GM18526 (cell line): ENCODE results near the gene BLTP3B.

Experiments
- POLR2A ChIP-seq: IDR thresholded peaks from 3 replicates; pipeline ENCODE4 v1.6.1; 2011; ENCODE audit not compliant: insufficient read length; ENCODE audit errors: extremely low read depth

Gene BLTP3B

DNA sequence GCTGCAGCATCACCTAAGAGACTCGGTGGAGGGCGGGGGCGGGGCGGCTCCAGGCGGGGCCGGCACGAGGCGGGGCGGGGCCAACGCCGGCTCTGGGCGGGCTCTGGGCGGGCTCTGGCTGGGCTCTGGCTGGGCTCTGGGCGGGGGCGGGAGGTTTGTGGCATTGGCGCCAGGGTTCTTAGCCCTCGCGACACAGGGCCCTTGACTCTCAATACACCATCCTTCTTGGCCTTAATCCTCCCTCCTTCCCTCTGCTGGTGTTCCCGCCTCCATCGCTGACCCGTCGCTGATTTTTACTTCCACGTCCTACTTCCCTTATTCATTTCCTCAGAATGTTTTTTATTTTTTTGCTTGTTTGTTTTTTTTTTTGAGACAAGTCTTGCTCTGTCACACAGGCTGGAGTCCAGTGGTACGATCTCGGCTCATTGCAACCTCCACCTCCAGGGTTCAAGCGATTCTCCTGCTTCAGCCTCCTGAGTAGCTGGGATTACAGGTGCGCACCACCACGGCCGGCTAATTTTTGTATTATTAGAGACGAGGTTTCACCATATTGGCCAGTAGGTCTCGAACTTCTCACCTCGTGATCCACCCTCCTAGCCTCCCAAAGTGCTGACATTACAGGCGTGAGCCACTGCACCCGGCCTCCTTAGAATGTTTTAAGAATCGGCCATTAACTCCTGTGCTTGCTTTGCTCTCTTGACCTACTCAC, at the start of gene BLTP3B:
Gene BLTP3B (minus strand): TSS at position 24 of the 709 bp plus-strand sequence. CDS start 239 bp downstream, outside the sequence.
- TF ChIP-seq POLR2A = no peak

DNA sequence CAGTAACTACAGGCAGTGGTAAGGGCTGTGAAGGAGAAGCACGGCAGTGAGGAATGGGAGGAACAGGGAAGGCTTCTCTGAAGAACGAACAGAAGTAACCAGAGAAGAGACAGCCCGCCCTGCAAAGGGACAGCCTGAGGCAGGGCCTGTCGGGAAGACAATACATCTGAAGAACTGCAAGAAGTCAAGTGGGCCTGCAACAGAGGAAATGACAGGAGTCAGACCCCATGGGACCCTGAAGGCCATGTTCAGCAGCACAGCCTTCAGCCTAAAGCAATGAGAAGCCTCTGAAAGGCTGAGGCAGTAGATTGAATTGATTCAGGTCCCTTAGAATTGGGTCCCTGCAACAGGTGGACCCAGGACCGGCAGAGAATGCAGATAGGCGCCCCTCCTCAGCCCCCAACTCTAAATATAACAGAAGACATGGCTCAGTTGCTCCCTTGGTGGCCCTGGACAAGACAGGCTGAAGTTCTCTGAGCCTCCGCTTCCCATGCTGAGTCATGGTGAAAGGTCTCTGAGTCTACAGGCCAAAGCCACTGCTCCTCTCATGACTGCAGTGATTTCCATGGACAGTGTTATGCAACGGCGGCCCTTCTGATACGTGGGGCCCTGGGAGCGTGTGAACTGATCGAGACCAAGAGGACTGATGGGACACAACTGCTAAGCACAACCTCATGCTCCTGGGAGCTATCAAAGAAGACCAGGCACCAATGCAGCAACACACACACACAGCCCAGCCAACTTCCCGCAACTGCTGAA, 47.1 kb upstream of the BLTP3B start:
- TF ChIP-seq POLR2A = no peak

GRCh38 chr12:100187857-100188519, 45.3 kb upstream of the BLTP3B start:
- TF ChIP-seq POLR2A = no peak

DNA sequence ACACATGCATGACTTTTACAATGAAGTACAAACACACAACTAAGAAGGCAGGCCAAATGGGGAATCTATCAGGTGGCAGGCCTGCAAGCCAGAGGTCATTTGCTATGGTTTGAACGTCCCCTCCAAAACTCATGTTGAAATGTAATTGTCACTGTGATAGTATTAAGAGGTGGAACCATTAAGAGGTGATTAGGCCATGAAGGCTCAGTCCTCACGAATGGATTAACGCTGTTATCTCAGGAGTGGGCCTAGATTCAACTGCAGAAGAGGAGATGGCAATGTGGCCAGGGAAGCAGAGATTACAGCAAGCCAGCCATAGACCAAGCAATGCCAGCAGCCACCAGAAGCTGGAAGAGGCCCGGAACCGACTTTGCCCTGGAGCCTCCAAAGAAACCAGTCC, 44.4 kb upstream of the BLTP3B start:
- no peak for TF ChIP-seq POLR2A

DNA sequence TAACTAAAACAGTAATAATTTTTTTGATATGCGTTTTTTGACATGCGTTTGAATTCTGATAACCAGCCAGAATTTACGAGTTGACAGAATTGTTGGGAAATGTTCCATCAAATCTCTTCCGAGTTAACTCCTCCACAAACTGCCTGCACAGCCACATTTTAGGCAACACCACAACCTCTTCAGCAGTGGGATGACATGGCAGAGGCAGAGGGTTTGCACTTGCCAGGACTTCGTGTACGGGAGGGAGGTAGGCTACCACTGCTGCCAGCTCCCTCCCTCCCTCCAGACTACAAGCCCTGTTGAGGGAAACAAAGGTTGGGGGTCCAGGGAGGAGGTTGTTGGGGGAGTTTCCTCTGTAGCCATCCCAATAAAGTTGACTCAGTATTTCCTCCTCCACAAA, 43.4 kb upstream of the BLTP3B start:
- no peak for TF ChIP-seq POLR2A

DNA sequence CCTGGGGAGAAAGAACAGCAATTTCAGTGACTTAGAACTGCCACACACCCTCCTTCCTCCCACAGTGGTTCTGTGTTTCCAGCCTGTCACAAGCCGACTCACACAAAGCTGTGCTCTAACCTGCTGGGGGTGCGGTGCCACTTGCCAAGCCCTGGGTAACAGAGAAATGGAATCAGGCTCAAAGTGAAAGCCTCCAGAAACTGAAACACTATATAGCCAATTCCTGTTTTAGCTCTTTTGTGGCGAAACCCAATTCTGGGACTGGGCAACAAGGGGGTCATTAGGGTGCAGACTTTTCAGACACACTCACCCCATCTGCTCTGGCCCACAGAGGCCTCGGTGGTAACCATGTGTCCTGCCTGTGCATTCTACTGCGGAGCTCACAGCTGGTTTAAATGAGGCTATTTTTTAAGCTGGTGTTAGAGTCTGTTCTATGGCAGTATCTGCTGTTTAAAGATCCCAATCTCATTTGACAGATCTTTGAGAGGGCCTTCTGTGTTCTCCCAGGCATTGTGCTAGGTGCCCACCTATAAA, 42.8 kb upstream of the BLTP3B start:
- no peak for TF ChIP-seq POLR2A

DNA sequence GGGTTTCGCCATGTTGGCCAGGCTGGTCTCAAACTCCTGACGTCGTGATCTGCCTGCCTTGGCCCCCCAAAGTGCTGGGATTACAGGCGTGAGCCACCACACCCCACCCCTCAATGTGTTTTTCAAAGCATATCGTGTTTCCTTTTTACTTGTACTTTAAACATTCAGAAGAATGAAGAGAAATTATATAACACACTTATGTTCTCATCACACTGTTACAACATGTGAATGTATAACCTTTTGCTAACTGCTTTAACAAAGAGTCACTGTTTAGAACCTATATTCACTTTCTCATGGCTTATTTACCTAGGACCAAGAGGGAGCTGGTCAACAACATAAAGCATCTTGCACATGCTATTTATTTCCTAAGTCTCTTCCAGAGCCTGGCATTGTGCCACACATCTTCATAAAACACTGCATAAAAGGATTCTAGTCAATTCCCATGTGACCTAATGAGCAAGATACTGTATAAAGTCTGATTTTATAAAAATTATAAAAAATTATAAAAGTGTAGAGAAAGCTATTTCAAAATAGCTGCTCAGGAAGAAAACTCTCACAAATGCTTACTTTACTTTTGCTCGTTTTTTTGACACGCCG, 42.0 kb upstream of the BLTP3B start:
- TF ChIP-seq POLR2A = no peak

- no peak for TF ChIP-seq POLR2A
These were observed 36.6 kb upstream of the BLTP3B start for GRCh38 chr12:100179252-100179651.

GRCh38 chr12:100174495-100174894, 31.8 kb upstream of the BLTP3B start:
- no peak for TF ChIP-seq POLR2A

DNA sequence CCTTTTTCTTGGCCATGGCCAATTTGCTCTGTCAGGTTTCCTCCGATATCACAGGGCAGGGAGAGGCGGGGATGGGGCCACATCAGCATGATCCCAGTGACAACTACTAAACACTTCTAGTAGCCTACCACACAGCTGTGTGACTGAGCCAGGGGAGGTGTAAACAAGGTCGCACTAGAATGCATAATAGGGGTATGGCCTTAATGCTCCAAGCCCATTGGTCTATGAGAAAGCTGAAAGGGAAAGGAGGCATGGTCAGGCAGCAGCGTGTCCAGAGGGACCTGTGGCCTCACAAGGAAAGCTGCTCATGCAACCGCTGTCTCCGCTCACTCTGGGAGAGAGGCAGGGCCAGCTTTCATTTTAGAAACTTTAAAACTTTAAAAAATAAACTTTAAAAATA, 30.4 kb upstream of the BLTP3B start:
- no peak for TF ChIP-seq POLR2A

- TF ChIP-seq POLR2A = no peak
These were observed 28.6 kb upstream of the BLTP3B start for GRCh38 chr12:100171248-100171647.

GRCh38 chr12:100170313-100170858, 27.7 kb upstream of the BLTP3B start:
- TF ChIP-seq POLR2A = no peak

DNA sequence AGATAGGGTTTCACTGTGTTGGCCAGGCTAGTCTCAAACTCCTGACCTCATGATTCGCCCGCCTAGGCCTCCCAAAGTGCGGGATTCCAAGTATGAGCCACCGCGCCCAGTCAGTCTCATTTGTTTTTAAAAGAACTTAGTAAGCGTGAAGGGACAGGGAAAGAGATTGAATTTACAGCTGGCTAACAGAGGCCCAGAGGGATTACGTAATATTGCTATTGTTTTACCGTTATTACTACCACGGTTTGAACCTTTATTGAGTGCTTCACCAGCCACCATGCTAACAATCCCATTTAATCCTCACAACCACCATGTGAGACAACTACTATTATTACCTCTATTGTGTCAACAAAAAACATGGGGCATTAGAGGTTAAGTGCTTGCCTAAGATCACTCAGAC, 26.7 kb upstream of the BLTP3B start:
- no peak for TF ChIP-seq POLR2A

GRCh38 chr12:100168562-100168961, 25.9 kb upstream of the BLTP3B start:
- TF ChIP-seq POLR2A = no peak

DNA sequence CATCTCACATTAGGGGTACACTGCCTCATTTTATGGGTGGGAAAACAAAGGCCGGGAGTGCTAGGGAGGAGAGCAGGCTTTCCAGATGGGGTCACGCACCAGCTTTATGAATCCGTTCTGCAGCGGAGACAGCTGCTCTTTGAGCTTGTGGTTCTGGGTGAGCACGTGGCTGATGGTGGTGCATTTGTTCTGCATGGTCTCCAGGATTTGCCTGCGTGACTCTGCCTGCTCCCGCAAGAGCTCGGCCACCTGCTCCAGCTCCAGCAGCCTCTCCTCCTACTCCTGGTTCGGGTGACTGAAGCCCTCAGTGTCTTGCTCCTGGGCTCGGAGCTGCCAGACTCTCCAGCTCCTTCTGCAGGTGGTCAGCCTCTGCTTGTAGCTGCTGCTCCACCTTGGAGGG, 23.6 kb upstream of the BLTP3B start:
- no peak for TF ChIP-seq POLR2A
